Immature natural killer cell (primary cell): ENCODE data around the gene TRIM46. TPM values are rescaled to one million over a fixed set of nuclear protein-coding genes. Genes with fewer than 3 reads are reported as not detected.

Source experiments
- DNase-seq, 3 donors: peaks; one replicate each; pipeline ENCODE4 v3.0.0; 2022; ENCODE audit warnings: mixed read lengths in 1 of 3
- H3K27ac Mint-ChIP-seq, 6 donors: one replicate each; pipeline ENCODE4 v1.8.0; 2020; ENCODE audit warnings: mixed read lengths in 6 of 6, mild to moderate bottlenecking in 5 of 6, inconsistent platforms in 4 of 6, moderate library complexity in 3 of 6
- H3K27me3 Mint-ChIP-seq, 3 donors: one replicate each; pipeline ENCODE4 v1.8.0; 2020 to 2021; ENCODE audit warnings: low read depth in 3 of 3, mild to moderate bottlenecking in 3 of 3, mixed read lengths in 3 of 3, moderate library complexity in 3 of 3, inconsistent platforms in 1 of 3
- H3K36me3 Mint-ChIP-seq, 3 donors: one replicate each; pipeline ENCODE4 v1.8.0; 2020; ENCODE audit warnings: mixed read lengths in 3 of 3, inconsistent platforms in 2 of 3, mild to moderate bottlenecking in 2 of 3
- H3K4me1 Mint-ChIP-seq, 2 donors: one replicate each; pipeline ENCODE4 v1.8.0; 2020; ENCODE audit warnings: inconsistent platforms in 2 of 2, mild to moderate bottlenecking in 2 of 2, mixed read lengths in 2 of 2, moderate library complexity in 1 of 2
- H3K4me3 Mint-ChIP-seq, 5 donors: one replicate each; pipeline ENCODE4 v1.8.0; 2020; ENCODE audit warnings: mild to moderate bottlenecking in 5 of 5, mixed read lengths in 5 of 5, inconsistent platforms in 3 of 5, moderate library complexity in 3 of 5
- H3K9me3 Mint-ChIP-seq, 6 donors: one replicate each; pipeline ENCODE4 v1.8.0; 2020; ENCODE audit warnings: mild to moderate bottlenecking in 6 of 6, mixed read lengths in 6 of 6, inconsistent platforms in 4 of 6, moderate library complexity in 3 of 6
- polyA plus RNA-seq, 3 donors: library from polyadenylated mRNA; unstranded; fragments of 300-500 nt; fragmentation: Illumina TruSeq; gene quantifications; one replicate each; pipeline ENCODE4 v1.2.3, GENCODE V29; 2021

Gene TRIM46
- polyA plus RNA-seq, result under 1 TPM in 1 of 3 donors, not detected in 2; 0.43 TPM

- DNase-seq, result peak in 1 of 3 donors; percentile 45
- H3K9me3 Mint-ChIP-seq, result no peaks in the 10 kb centered on the region
- peaks cover 5 to 19% (median 17%) of the 10 kb centered on the region in 3 donors for H3K27me3 Mint-ChIP-seq
- peaks cover 8 to 9% (median 9%) of the 10 kb centered on the region in 3 donors for H3K36me3 Mint-ChIP-seq
- peaks cover 43 to 53% of the 10 kb centered on the region in 2 donors for H3K4me1 Mint-ChIP-seq
- peak within 1 kb of the TSS; percentile 96 to 100 (median 99) for H3K4me3 Mint-ChIP-seq
- peak within 1 kb of the TSS; percentile 97 to 99 (median 98) for H3K27ac Mint-ChIP-seq
Measured at GRCh38 chr1:155173478-155174323, at the start of gene TRIM46. Gene TRIM46, plus strand, starts transcription at chr1:155173849. Its CDS starts 118 bp downstream, at chr1:155173967.

GRCh38 chr1:155124503-155125463 is 48.9 kb upstream of the TRIM46 start:
- peaks cover 26 to 28% of the 10 kb centered on the region in 2 donors for H3K4me1 Mint-ChIP-seq
- no peaks in the 10 kb centered on the region for H3K9me3 Mint-ChIP-seq
- no peak for DNase-seq
- no peaks in the 10 kb centered on the region for H3K36me3 Mint-ChIP-seq
- H3K27ac Mint-ChIP-seq, result peak overlapping the region in 1 of 6 donors; percentile 30
- H3K4me3 Mint-ChIP-seq, result no peak overlapping the region
- peaks cover 5 to 15% (median 11%) of the 10 kb centered on the region in 3 donors for H3K27me3 Mint-ChIP-seq

- H3K27ac Mint-ChIP-seq, result peak overlapping the region in 1 of 6 donors; percentile 30
- H3K27me3 Mint-ChIP-seq, result peaks cover 5 to 15% (median 11%) of the 10 kb centered on the region in 3 donors
- peak overlapping the region in 2 of 5 donors; percentile 38 to 73 for H3K4me3 Mint-ChIP-seq
Measured at GRCh38 chr1:155125511-155125945, 48.1 kb upstream of the TRIM46 start.

GRCh38 chr1:155125946-155126555 is 47.6 kb upstream of the TRIM46 start:
- Mint-ChIP-seq H3K9me3 (no peaks in the 10 kb centered on the region), H3K27me3 (peaks cover 5 to 17% (median 11%) of the 10 kb centered on the region in 3 donors), H3K4me3 (peak overlapping the region in 3 of 5 donors; percentile 38 to 83 (median 73)), H3K27ac (peak overlapping the region in 1 of 6 donors; percentile 76), H3K36me3 (peaks cover 0 to 3% (median 0%) of the 10 kb centered on the region in 3 donors), H3K4me1 (peaks cover 26 to 28% of the 10 kb centered on the region in 2 donors)
- no peak for DNase-seq

More at GRCh38 chr1:155125511-155125945, 48.1 kb upstream of the TRIM46 start:
- no peaks in the 10 kb centered on the region for H3K36me3 Mint-ChIP-seq
- H3K4me1 Mint-ChIP-seq, result peaks cover 26 to 28% of the 10 kb centered on the region in 2 donors
- no peaks in the 10 kb centered on the region for H3K9me3 Mint-ChIP-seq
- DNase-seq, result no peak

GRCh38 chr1:155126556-155127104 is 47.0 kb upstream of the TRIM46 start:
- peaks cover 26 to 28% of the 10 kb centered on the region in 2 donors for H3K4me1 Mint-ChIP-seq
- H3K36me3 Mint-ChIP-seq, result peaks cover 0 to 3% (median 0%) of the 10 kb centered on the region in 3 donors
- DNase-seq, result peak; percentile 50 to 63 (median 56)
- H3K9me3 Mint-ChIP-seq, result no peaks in the 10 kb centered on the region
- H3K27ac Mint-ChIP-seq, result peak overlapping the region in 4 of 6 donors; percentile 60 to 92 (median 73)
- H3K4me3 Mint-ChIP-seq, result peak overlapping the region; percentile 78 to 92 (median 84)
- peaks cover 3 to 17% (median 11%) of the 10 kb centered on the region in 3 donors for H3K27me3 Mint-ChIP-seq

GRCh38 chr1:155127105-155127966 is 46.3 kb upstream of the TRIM46 start, which contains the start of gene EFNA1:
Gene EFNA1, plus strand, starts transcription at chr1:155127876. Its CDS starts 102 bp downstream, at chr1:155127978.
- peak; percentile 30 to 45 (median 34) for DNase-seq
- peaks cover 26 to 28% of the 10 kb centered on the region in 2 donors for H3K4me1 Mint-ChIP-seq
- H3K27ac Mint-ChIP-seq, result peak within 1 kb of the TSS; percentile 1 to 92 (median 67)
- H3K36me3 Mint-ChIP-seq, result peaks cover 0 to 3% (median 0%) of the 10 kb centered on the region in 3 donors
- peaks cover 3 to 17% (median 11%) of the 10 kb centered on the region in 3 donors for H3K27me3 Mint-ChIP-seq
- H3K4me3 Mint-ChIP-seq, result peak within 1 kb of the TSS; percentile 79 to 92 (median 84)
- H3K9me3 Mint-ChIP-seq, result no peaks in the 10 kb centered on the region

- Mint-ChIP-seq H3K9me3 (no peaks in the 10 kb centered on the region), H3K27ac (peak overlapping the region in 4 of 6 donors; percentile 1 to 76 (median 58))
- DNase-seq, result no peak
Measured at GRCh38 chr1:155127967-155128754, 45.5 kb upstream of the TRIM46 start.

GRCh38 chr1:155128755-155129473 is 44.7 kb upstream of the TRIM46 start:
- Mint-ChIP-seq H3K36me3 (peaks cover 0 to 3% (median 0%) of the 10 kb centered on the region in 3 donors), H3K9me3 (no peaks in the 10 kb centered on the region), H3K4me1 (peaks cover 26 to 28% of the 10 kb centered on the region in 2 donors), H3K4me3 (peak overlapping the region; percentile 68 to 92 (median 79)), H3K27ac (peak overlapping the region in 3 of 6 donors; percentile 16 to 76 (median 49)), H3K27me3 (peaks cover 3 to 17% (median 13%) of the 10 kb centered on the region in 3 donors)
- peak in 2 of 3 donors; percentile 14 to 16 for DNase-seq

More at GRCh38 chr1:155127967-155128754, 45.5 kb upstream of the TRIM46 start:
- peak overlapping the region; percentile 68 to 92 (median 79) for H3K4me3 Mint-ChIP-seq
- H3K36me3 Mint-ChIP-seq, result peaks cover 0 to 3% (median 0%) of the 10 kb centered on the region in 3 donors
- peaks cover 26 to 28% of the 10 kb centered on the region in 2 donors for H3K4me1 Mint-ChIP-seq
- H3K27me3 Mint-ChIP-seq, result peaks cover 3 to 17% (median 12%) of the 10 kb centered on the region in 3 donors

GRCh38 chr1:155130272-155131006 is 43.2 kb upstream of the TRIM46 start:
- no peak for DNase-seq
- Mint-ChIP-seq H3K27ac (peak overlapping the region in 2 of 6 donors; percentile 6 to 15), H3K4me3 (no peak overlapping the region), H3K9me3 (no peaks in the 10 kb centered on the region), H3K4me1 (peaks cover 35 to 38% of the 10 kb centered on the region in 2 donors), H3K36me3 (peaks cover 0 to 3% (median 0%) of the 10 kb centered on the region in 3 donors), H3K27me3 (peaks cover 3 to 18% (median 17%) of the 10 kb centered on the region in 3 donors)

- Mint-ChIP-seq H3K27ac (no peak overlapping the region), H3K4me3 (peak overlapping the region in 1 of 5 donors; percentile 15), H3K36me3 (peaks cover 0 to 3% (median 0%) of the 10 kb centered on the region in 3 donors), H3K27me3 (peaks cover 9 to 24% (median 20%) of the 10 kb centered on the region in 3 donors), H3K9me3 (no peaks in the 10 kb centered on the region), H3K4me1 (peaks cover 43% of the 10 kb centered on the region in 2 donors)
- no peak for DNase-seq
Measured at GRCh38 chr1:155131285-155131684, 42.4 kb upstream of the TRIM46 start.
